GM12878 (cell line): ENCODE results near the gene RORB. TPM values are rescaled to one million over a fixed set of nuclear protein-coding genes. Genes with fewer than 3 reads are reported as not detected.

Experiments
- ATAC-seq: fragments of 200-7000 bp; cut with Tn5 transposase; 3 replicates; pipeline ENCODE4 v1.9.1; 2020; ENCODE audit warnings: mild to moderate bottlenecking, moderate library complexity
- BruUV-seq: library from RNA; stranded (reverse); fragments of 400-500 nt; replicated peaks from 2 replicates; lab custom pipeline; 2021; lab: Mats Ljungman, UMichigan
- CTCF ChIA-PET: fragments of 300-600 bp; sonication (Branson Sonifier 250); formaldehyde crosslinking; extraction: SDS; loops from one replicate; lab custom pipeline; 2021; ENCODE audit warnings: inconsistent platforms; lab: Yijun Ruan, JAX
- POLR2A ChIA-PET: fragments of 350-600 bp; formaldehyde crosslinking; extraction: SDS; loops from one replicate; lab custom pipeline; 2021; ENCODE audit warnings: inconsistent platforms; lab: Charles Lee
- RAD21 ChIA-PET: fragments of 300-600 bp; sonication (Branson Sonifier 250); formaldehyde crosslinking; loops from one replicate; lab custom pipeline; 2023; ENCODE audit warnings: antibody characterized with exemption; ENCODE audit not compliant: unreplicated experiment; lab: Charles Lee
- SMC1A ChIA-PET: fragments of 300-600 bp; sonication (Branson Sonifier 250); formaldehyde crosslinking; loops from one replicate; lab custom pipeline; 2023; ENCODE audit not compliant: unreplicated experiment, uncharacterized antibody; lab: Charles Lee
- DNase-seq: peaks from one replicate; pipeline ENCODE4 v3.0.0-alpha.2; 2011; ENCODE audit warnings: low read depth, low spot score
- FAIRE-seq: peaks from 3 replicates; lab custom pipeline; 2011; peaks lifted over from hg19 to GRCh38; lab: Jason Lieb, UNC
- H2AFZ ChIP-seq: 2 replicates; pipeline ENCODE4 v1.6.0; 2011; ENCODE audit warnings: low read depth, low read length, control low read depth; ENCODE audit not compliant: control insufficient read depth
- H3K27ac ChIP-seq: 2 replicates; pipeline ENCODE4 v1.5.1; 2011; ENCODE audit warnings: control low read depth; ENCODE audit not compliant: control insufficient read depth, insufficient read depth
- H3K27me3 ChIP-seq, 2 experiments: replicated peaks in 1 of 2; 2 replicates each; pipeline versions ENCODE4 v1.6.0 to v1.6.1; 2011; ENCODE audit warnings: low read length in 1 of 2; ENCODE audit not compliant: control insufficient read depth in 2 of 2, insufficient read depth in 2 of 2
- H3K36me3 ChIP-seq, 2 experiments: 2 replicates each; pipeline ENCODE4 v1.5.1; 2011; ENCODE audit warnings: low read length in 1 of 2; ENCODE audit not compliant: control insufficient read depth in 2 of 2, insufficient read depth in 2 of 2
- H3K4me1 ChIP-seq: 2 replicates; pipeline ENCODE4 v1.6.1; 2011; ENCODE audit warnings: mild to moderate bottlenecking, low read length, moderate library complexity, mixed read lengths; ENCODE audit not compliant: control insufficient read depth, insufficient read depth
- H3K4me2 ChIP-seq: 2 replicates; pipeline ENCODE4 v1.6.0; 2011; ENCODE audit warnings: control low read depth; ENCODE audit not compliant: control insufficient read depth, insufficient read depth
- H3K4me3 ChIP-seq: fragments of 200-600 bp; sonication (generic); 2 replicates; pipeline ENCODE4 v1.5.1; 2016
- H3K79me2 ChIP-seq: 2 replicates; pipeline ENCODE4 v1.6.0; 2011; ENCODE audit warnings: low read length; ENCODE audit not compliant: control insufficient read depth, insufficient read depth
- H3K9ac ChIP-seq: 2 replicates; pipeline ENCODE4 v1.8.0; 2011; ENCODE audit warnings: low read length, control low read depth, mixed read lengths; ENCODE audit not compliant: control insufficient read depth, insufficient read depth
- H3K9me3 ChIP-seq: replicated peaks from 3 replicates; pipeline ENCODE4 v1.5.1; 2011; ENCODE audit warnings: mild to moderate bottlenecking, low read length; ENCODE audit not compliant: control insufficient read depth, insufficient read depth
- H4K20me1 ChIP-seq: 2 replicates; pipeline ENCODE4 v1.6.0; 2011; ENCODE audit not compliant: control insufficient read depth, insufficient read depth
- ASH2L ChIP-seq: fragments of 300-600, 200-600 bp; sonication (generic); IDR thresholded peaks from 2 replicates; pipeline ENCODE4 v1.6.1; 2017; ENCODE audit warnings: low read depth, mild to moderate bottlenecking, borderline replicate concordance
- CBX3 ChIP-seq: fragments of 200-600 bp; sonication (generic); IDR thresholded peaks from 2 replicates; pipeline ENCODE4 v1.6.1; 2016; ENCODE audit warnings: low read depth, borderline replicate concordance
- CEBPB ChIP-seq, 2 experiments: fragments of 150-350 bp in 1 of 2; IDR thresholded peaks; 2 replicates each; pipeline ENCODE4 v1.6.1; 2012 to 2014; ENCODE audit warnings: low read depth in 2 of 2, low read length in 2 of 2, borderline replicate concordance in 1 of 2, inconsistent platforms in 1 of 2
- EED ChIP-seq: sonication (generic); IDR thresholded peaks from 2 replicates; pipeline ENCODE4 v1.6.1; 2016; ENCODE audit warnings: antibody characterized with exemption, low read depth
- ELK1 ChIP-seq: IDR thresholded peaks from 2 replicates; pipeline ENCODE4 v1.6.1; 2012; ENCODE audit warnings: low read depth, low read length, improper control_type of control experiment
- HCFC1 ChIP-seq: fragments of 150-350 bp; IDR thresholded peaks from 2 replicates; pipeline ENCODE4 v1.6.1; 2014; ENCODE audit warnings: low read length
- HDAC2 ChIP-seq: fragments of 200-600 bp; sonication (generic); IDR thresholded peaks from 2 replicates; pipeline ENCODE4 v1.6.1; 2017
- HDAC6 ChIP-seq: fragments of 200-600 bp; sonication (generic); IDR thresholded peaks from one replicate; pipeline ENCODE4 v1.8.0; 2017; ENCODE audit warnings: antibody characterized with exemption; ENCODE audit not compliant: unreplicated experiment
- JUNB ChIP-seq: IDR thresholded peaks from 2 replicates; pipeline ENCODE4 v1.6.1; 2016; ENCODE audit warnings: antibody characterized with exemption, mild to moderate bottlenecking
- LARP7 ChIP-seq: fragments of 450-650 bp; IDR thresholded peaks from 2 replicates; pipeline ENCODE4 v1.6.1; 2017; ENCODE audit warnings: mild to moderate bottlenecking
- POLR2A ChIP-seq: IDR thresholded peaks from 2 replicates; pipeline ENCODE4 v1.6.1; 2011; ENCODE audit warnings: low read depth, mild to moderate bottlenecking, low read length
- RUNX3 ChIP-seq: IDR thresholded peaks from 2 replicates; pipeline ENCODE4 v1.6.1; 2012; ENCODE audit warnings: low read length, inconsistent platforms
- SIN3A ChIP-seq: IDR thresholded peaks from 2 replicates; pipeline ENCODE4 v1.6.1; 2012; ENCODE audit warnings: low read depth, low read length, improper control_type of control experiment
- STAT1 ChIP-seq: fragments of 450-650 bp; conservative IDR thresholded peaks from 2 replicates; pipeline ENCODE4 v1.6.1; 2014; ENCODE audit warnings: antibody characterized with exemption, mild to moderate bottlenecking
- TCF7 ChIP-seq: IDR thresholded peaks from 2 replicates; pipeline ENCODE4 v1.6.1; 2014; ENCODE audit warnings: antibody characterized with exemption, borderline replicate concordance
- ZBTB11 ChIP-seq: fragments of 450-650 bp; formaldehyde crosslinking; IDR thresholded peaks from 2 replicates; pipeline ENCODE4 v1.5.0; 2022; ENCODE audit warnings: mild to moderate bottlenecking, missing genetic modification characterization
- ZNF24 ChIP-seq: fragments of 450-650 bp; IDR thresholded peaks from 2 replicates; pipeline ENCODE4 v1.6.1; 2017; ENCODE audit warnings: antibody characterized with exemption, mild to moderate bottlenecking
- ZNF592 ChIP-seq: fragments of 450-650 bp; IDR thresholded peaks from 2 replicates; pipeline ENCODE4 v1.6.1; 2017; ENCODE audit warnings: mild to moderate bottlenecking, moderate library complexity
- ZSCAN29 ChIP-seq: fragments of 450-650 bp; IDR thresholded peaks from 2 replicates; pipeline ENCODE4 v1.6.1; 2017; ENCODE audit warnings: mild to moderate bottlenecking, moderate library complexity
- WGBS: methylation state at CpG from one replicate; pipeline ENCODE4 v1.1.6; 2016; ENCODE audit warnings: low lambda C conversion rate; ENCODE audit not compliant: insufficient replicate concordance, insufficient coverage; ENCODE audit errors: missing lambda C conversion rate; 5-methylcytosine and 5-hydroxymethylcytosine counted together
- in situ Hi-C: fragments of 300-500 bp; cut with MboI; formaldehyde crosslinking; loops from 9 replicates; pipeline ENCODE4 v1.14.3; 2018; ENCODE audit warnings: mixed read lengths
- intact Hi-C: fragments of 100-400 bp; cut with micrococcal nuclease; formaldehyde crosslinking; loops from one replicate; pipeline ENCODE4 v1.14.2; 2022; ENCODE audit not compliant: unreplicated experiment
- polyA plus RNA-seq, 11 experiments: library from polyadenylated mRNA; depleted of rRNA in 4 of 11; unstranded in 6 of 11; stranded (reverse) in 5 of 11; fragments of >200 nt; fragmentation: Nextera tagmentation in 4 of 11; fragmentation: Illumina TruSeq in 1 of 11; extraction: Ambion mirVana in 4 of 11; extraction: Trizol in 1 of 11; gene quantifications; 1 replicate in 1 of 11; 2 replicates in 10 of 11; pipeline versions ENCODE4 v1.2.1 to v1.2.3, GENCODE V29; 2011 to 2016; ENCODE audit warnings: inconsistent platforms in 2 of 11, missing spikeins in 2 of 11, low read depth in 1 of 11
- total RNA-seq, 4 experiments: library from RNA; depleted of rRNA in 3 of 4; stranded (reverse); fragments of >200 nt in 3 of 4; fragmentation: Illumina TruSeq in 1 of 4; extraction: Trizol in 1 of 4; gene quantifications; 2 replicates each; pipeline versions ENCODE4 v1.2.1 to v1.2.3, GENCODE V29; 2013 to 2021

Gene RORB
- total and polyA plus RNA-seq, 10 of the 15 experiments (the other 5 are each of a cell fraction or from before 2014, with no cell fraction given) = under 0.01 to 0.01 TPM; not detected in 8

- no peak for DNase-seq
- TF ChIP-seq HCFC1 = no peak
- no peak for TF ChIP-seq POLR2A
- no peak for TF ChIP-seq STAT1
- no peak for TF ChIP-seq ZBTB11
- no peak for TF ChIP-seq CEBPB (IDR thresholded peaks at IDR 0.05; ENCODE audit: borderline replicate concordance in 1 of 2, low read depth in 2 of 2, low read length in 2 of 2)
- no peak for TF ChIP-seq SIN3A
- TF ChIP-seq JUNB = peak; percentile 70
- TF ChIP-seq ZNF24 = no peak
- TF ChIP-seq TCF7 = no peak
- no peak for TF ChIP-seq ELK1
- TF ChIP-seq LARP7 = no peak
- TF ChIP-seq HDAC2 = no peak
- no peak for TF ChIP-seq ZSCAN29
- no peak for TF ChIP-seq ZNF592
- TF ChIP-seq ASH2L = no peak
- TF ChIP-seq CBX3 = no peak
- peak; percentile 51 for TF ChIP-seq RUNX3
- TF ChIP-seq HDAC6 = no peak
- no peak for TF ChIP-seq EED
Observed at GRCh38 chr9:74556685-74557084, 59.5 kb downstream of the RORB start.

More at GRCh38 chr9:74556685-74557084, 59.5 kb downstream of the RORB start:
- ATAC-seq (peak; percentile 74), FAIRE-seq (no peak)
- CTCF ChIA-PET = interaction anchor here (0.6 kb wide), 1 partner anchor 16 kb away, joined by 3 read pairs; no protein-coding TSS in a partner anchor
- POLR2A ChIA-PET = no interaction called here
- in situ Hi-C loops (no loop called here), intact Hi-C loops (no loop called here)
- Histone ChIP-seq H3K4me2 (no peak overlapping the region), H3K27ac (no peak overlapping the region), H3K4me3 (peak overlapping the region; percentile 6; the same call in 1 of the 2 replicates), H2AFZ (no peak overlapping the region), H3K79me2 (no peaks in the 10 kb centered on the region), H3K36me3 (no peaks in the 10 kb centered on the region), H3K9ac (no peak overlapping the region), H3K27me3 (no peaks in the 10 kb centered on the region), H4K20me1 (no peaks in the 10 kb centered on the region), H3K9me3 (no peaks in the 10 kb centered on the region), H3K4me1 (peaks cover 3% of the 10 kb centered on the region)
- SMC1A ChIA-PET = interaction anchor here (1.6 to 2.3 kb wide), 3 partner anchors 9 to 13 kb away, joined by 4 to 10 read pairs (median 4); no protein-coding TSS in a partner anchor
- no TSS peak for BruUV-seq
- RAD21 ChIA-PET = no interaction called here
- 3% methylated on average over 3 of the region's 3 CpGs for WGBS
